ENCODE results near the gene OTX2. TPM values are rescaled to one million over a fixed set of nuclear protein-coding genes. Genes with fewer than 3 reads are reported as not detected.

Gene OTX2
- total and polyA plus RNA-seq, 2 of the 4 experiments (the other 2 are of a cell fraction), result not detected

GRCh38 chr14:56795284-56795622 is 15.0 kb downstream of the OTX2 start:
- H2BK20ac ChIP-seq (ENCODE audit: low read depth, low read length), result no peak overlapping the region
- no peaks in the 10 kb centered on the region for H3K9me1 ChIP-seq (ENCODE audit: insufficient read depth, low read length)
- DNase-seq (no peak), ATAC-seq (ENCODE audit: low read depth) (no peak)
- no peaks in the 10 kb centered on the region for H3K36me3 ChIP-seq (ENCODE audit: control insufficient read depth, insufficient read depth, low read length)
- no peak overlapping the region for H2AK5ac ChIP-seq (ENCODE audit: low read depth, low read length)
- H2BK120ac ChIP-seq (ENCODE audit: low read depth, low read length), result no peak overlapping the region
- CTCF ChIA-PET, result no interaction called here
- no peak overlapping the region for H3K4me2 ChIP-seq (ENCODE audit: low read depth, low read length)
- no peak overlapping the region for H2BK5ac ChIP-seq (ENCODE audit: low read depth, low read length, poor library complexity, severe bottlenecking)
- TF ChIP-seq RFX5 (IDR thresholded peaks at IDR 0.05; ENCODE audit: low read depth, low read length) (no peak), MAFK (IDR thresholded peaks at IDR 0.05; ENCODE audit: low read depth, low read length) (no peak), CTCF (conservative IDR thresholded peaks at IDR 0.05; ENCODE audit: low read depth, low read length) (no peak)
- no peak overlapping the region for H3K4me3 ChIP-seq (ENCODE audit: insufficient read depth, low read depth, low read length)
- intact Hi-C loops (cut with micrococcal nuclease), result no loop called here
- no peak overlapping the region for H3K14ac ChIP-seq (replicated peaks; ENCODE audit: low read depth, low read length)
- no peak overlapping the region for H3K56ac ChIP-seq (ENCODE audit: extremely low read depth, insufficient read depth, low read length)
- H3K27me3 ChIP-seq (ENCODE audit: control insufficient read depth, insufficient read depth, low read length), result peaks cover 59% of the 10 kb centered on the region
- H3K9me3 ChIP-seq (ENCODE audit: control insufficient read depth, insufficient read depth, low read length), result peaks cover 6% of the 10 kb centered on the region; the same call in 1 of the 2 replicates
- POLR2A ChIA-PET (ENCODE audit: unreplicated experiment), result interaction anchor here (0.6 kb wide), 1 partner anchor 1008 kb away, joined by 24 read pairs; no protein-coding TSS in a partner anchor
- no TSS peak for BruUV-seq (replicated peaks)
- no peak overlapping the region for H3K27ac ChIP-seq (ENCODE audit: insufficient read depth, low read length)
- H3K4ac ChIP-seq (ENCODE audit: low read depth, low read length), result no peak overlapping the region
- no peak overlapping the region for H4K8ac ChIP-seq (ENCODE audit: low read depth in 2 of 2, low read length in 2 of 2)
- dilution Hi-C loops (cut with HindIII; ENCODE audit: low sequenced_read_pairs, unreplicated experiment), result no loop called here
- H3K4me1 ChIP-seq (ENCODE audit: control insufficient read depth, insufficient read depth, low read length), result no peaks in the 10 kb centered on the region
- H2AFZ ChIP-seq (replicated peaks; ENCODE audit: low read length, poor library complexity), result no peak overlapping the region
- no peak overlapping the region for H3K18ac ChIP-seq (ENCODE audit: low read depth, low read length)
- H2BK15ac ChIP-seq (ENCODE audit: low read depth, low read length), result no peak overlapping the region
- H2AK9ac ChIP-seq (replicated peaks; ENCODE audit: low read depth, low read length, poor library complexity), result no peak overlapping the region
- no peak overlapping the region for H3K23ac ChIP-seq (ENCODE audit: low read depth, low read length)
- WGBS, 2 experiments (ENCODE audit: extremely low coverage in 2 of 2, insufficient read length in 1 of 2), result no CpG with 5 or more reads among the region's 17 CpGs
- no peaks in the 10 kb centered on the region for H4K20me1 ChIP-seq (ENCODE audit: insufficient read depth, low read length)
- no peak overlapping the region for H3K9ac ChIP-seq (ENCODE audit: low read depth, low read length)
- H3K79me1 ChIP-seq (ENCODE audit: low read depth in 1 of 2, low read length in 2 of 2), result no peaks in the 10 kb centered on the region
- in situ Hi-C loops (cut with MboI; ENCODE audit: low sequenced_read_pairs), result no loop called here
- no peak overlapping the region for H4K91ac ChIP-seq (ENCODE audit: insufficient read depth, low read depth, low read length)
- H4K5ac ChIP-seq (ENCODE audit: low read depth, low read length), result no peak overlapping the region

Measured in IMR-90 (cell line).